PC-9 (cell line): ENCODE results near the gene GPX3. TPM values are rescaled to one million over a fixed set of nuclear protein-coding genes. Genes with fewer than 3 reads are reported as not detected.

ENCODE experiments used
- BruUV-seq: library from RNA; stranded (reverse); fragments of 400-500 nt; replicated peaks from 2 replicates; lab custom pipeline; 2021; lab: Mats Ljungman, UMichigan
- CTCF ChIA-PET: fragments of 300-600 bp; sonication (Branson Sonifier 250); formaldehyde crosslinking; loops from one replicate; lab custom pipeline; 2022; ENCODE audit warnings: antibody characterized with exemption; lab: Charles Lee
- POLR2A ChIA-PET: fragments of 300-600 bp; sonication (Branson Sonifier 250); formaldehyde crosslinking; loops from one replicate; lab custom pipeline; 2022; ENCODE audit warnings: antibody characterized with exemption; ENCODE audit not compliant: unreplicated experiment; lab: Charles Lee
- DNase-seq, 2 experiments: peaks; one replicate each; pipeline versions ENCODE4 v3.0.0 to v3.0.0-alpha.2; 2015 to 2022; ENCODE audit warnings: mixed read lengths in 1 of 2
- H2AFZ ChIP-seq: fragments of 200-600 bp; sonication (generic); 2 replicates; pipeline ENCODE4 v1.8.1; 2017; ENCODE audit warnings: antibody characterized with exemption
- H3F3A ChIP-seq: fragments of 200-600 bp; sonication (generic); 2 replicates; pipeline ENCODE4 v1.8.1; 2017; ENCODE audit warnings: antibody characterized with exemption, mild to moderate bottlenecking, low read depth; ENCODE audit not compliant: insufficient read depth
- H3K27ac ChIP-seq: fragments of 200-600 bp; sonication (generic); 2 replicates; pipeline ENCODE4 v1.6.1; 2016; ENCODE audit warnings: mixed run types
- H3K27me3 ChIP-seq: fragments of 200-600 bp; sonication (generic); 2 replicates; pipeline ENCODE4 v1.6.1; 2016; ENCODE audit warnings: low read depth, mixed run types; ENCODE audit not compliant: insufficient read depth
- H3K36me3 ChIP-seq: fragments of 200-600 bp; sonication (generic); 2 replicates; pipeline ENCODE4 v1.6.1; 2016; ENCODE audit warnings: low read depth, mixed run types
- H3K4me1 ChIP-seq: fragments of 200-600 bp; sonication (generic); replicated peaks from 2 replicates; pipeline ENCODE4 v1.6.1; 2016; ENCODE audit warnings: mixed run types; ENCODE audit not compliant: insufficient read depth
- H3K4me2 ChIP-seq: fragments of 200-600 bp; sonication (generic); 2 replicates; pipeline ENCODE4 v1.6.1; 2017; ENCODE audit warnings: mixed run types
- H3K4me3 ChIP-seq: fragments of 200-600 bp; sonication (generic); 2 replicates; pipeline ENCODE4 v1.6.1; 2016; ENCODE audit warnings: mixed run types
- H3K79me2 ChIP-seq: fragments of 200-600 bp; sonication (generic); 2 replicates; pipeline ENCODE4 v1.6.1; 2017; ENCODE audit warnings: low read depth, mixed run types
- H3K9me2 ChIP-seq: fragments of 200-600 bp; sonication (generic); 2 replicates; pipeline ENCODE4 v1.8.1; 2017; ENCODE audit warnings: mild to moderate bottlenecking; ENCODE audit not compliant: insufficient read depth
- H3K9me3 ChIP-seq: fragments of 200-600 bp; sonication (generic); 2 replicates; pipeline ENCODE4 v1.8.1; 2016; ENCODE audit warnings: low read depth; ENCODE audit not compliant: insufficient read depth
- H4K20me1 ChIP-seq: fragments of 200-600 bp; sonication (generic); 2 replicates; pipeline ENCODE4 v1.8.1; 2017; ENCODE audit not compliant: insufficient read depth
- EZH2 ChIP-seq: fragments of 200-600 bp; sonication (generic); IDR thresholded peaks from 2 replicates; pipeline ENCODE4 v1.8.0; 2017; ENCODE audit warnings: antibody characterized with exemption, low read depth
- intact Hi-C: fragments of 100-400 bp; cut with micrococcal nuclease; formaldehyde crosslinking; loops from one replicate; pipeline ENCODE4 v1.10.0; 2022; ENCODE audit not compliant: unreplicated experiment
- total RNA-seq: library from RNA; stranded (reverse); gene quantifications from 2 replicates; pipeline ENCODE4 v1.2.3, GENCODE V29; 2021
- TF ChIP-seq, protein P1 (sequence below): fragments of 200-600 bp; sonication (generic); conservative IDR thresholded peaks from 2 replicates; pipeline ENCODE4 v1.6.1; 2017; ENCODE audit warnings: mixed run types, antibody characterized with exemption, mild to moderate bottlenecking, moderate library complexity

The GPX3 gene
- total RNA-seq, 1 experiment from 2014 or later = 93.2 TPM

DNA sequence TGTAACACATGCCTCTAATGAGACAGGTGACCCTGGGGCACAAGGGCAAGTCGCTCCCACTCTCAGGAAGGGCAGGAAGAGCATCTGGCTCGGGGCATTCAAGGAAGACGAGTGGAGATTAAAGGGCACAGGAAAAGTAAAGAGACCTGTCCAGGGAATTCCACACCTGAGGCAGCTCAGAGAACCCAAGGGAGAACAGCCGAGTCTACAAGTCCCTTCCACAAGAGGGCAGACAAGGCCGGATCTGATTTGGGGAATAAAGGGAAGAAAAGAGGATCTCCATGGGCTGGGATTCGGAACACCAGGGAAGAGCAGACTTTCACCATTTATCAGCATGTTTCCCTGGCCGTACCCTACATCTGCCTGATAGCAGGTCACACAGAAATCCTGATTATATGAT, 28.1 kb downstream of the GPX3 start:
- CTCF ChIA-PET = interaction anchor here (1.3 to 4.9 kb wide), 2 partner anchors 46 to 67 kb away, joined by 4 to 48 read pairs; no protein-coding TSS in a partner anchor
- no peak overlapping the region for H3K4me2 ChIP-seq
- POLR2A ChIA-PET = interaction anchor here (0.6 kb wide), 2 partner anchors 196 to 220 kb away, joined by 3 read pairs; no protein-coding TSS in a partner anchor
- H3K9me2 ChIP-seq = no peaks in the 10 kb centered on the region
- no peak overlapping the region for H3K27ac ChIP-seq
- H3K27me3 ChIP-seq = no peaks in the 10 kb centered on the region
- DNase-seq = no peak
- peaks cover under 1% of the 10 kb centered on the region; the same call in 1 of the 2 replicates for H3K4me1 ChIP-seq
- H3K9me3 ChIP-seq = no peaks in the 10 kb centered on the region
- no TSS peak for BruUV-seq
- H3K36me3 ChIP-seq = peaks cover 13% of the 10 kb centered on the region
- H2AFZ ChIP-seq = no peak overlapping the region
- intact Hi-C loops = loop anchor here (2.0 kb wide), 1 partner anchor 46 kb away; no protein-coding TSS in a partner anchor
- no peak for TF ChIP-seq EZH2
- TF ChIP-seq, protein P1, sequence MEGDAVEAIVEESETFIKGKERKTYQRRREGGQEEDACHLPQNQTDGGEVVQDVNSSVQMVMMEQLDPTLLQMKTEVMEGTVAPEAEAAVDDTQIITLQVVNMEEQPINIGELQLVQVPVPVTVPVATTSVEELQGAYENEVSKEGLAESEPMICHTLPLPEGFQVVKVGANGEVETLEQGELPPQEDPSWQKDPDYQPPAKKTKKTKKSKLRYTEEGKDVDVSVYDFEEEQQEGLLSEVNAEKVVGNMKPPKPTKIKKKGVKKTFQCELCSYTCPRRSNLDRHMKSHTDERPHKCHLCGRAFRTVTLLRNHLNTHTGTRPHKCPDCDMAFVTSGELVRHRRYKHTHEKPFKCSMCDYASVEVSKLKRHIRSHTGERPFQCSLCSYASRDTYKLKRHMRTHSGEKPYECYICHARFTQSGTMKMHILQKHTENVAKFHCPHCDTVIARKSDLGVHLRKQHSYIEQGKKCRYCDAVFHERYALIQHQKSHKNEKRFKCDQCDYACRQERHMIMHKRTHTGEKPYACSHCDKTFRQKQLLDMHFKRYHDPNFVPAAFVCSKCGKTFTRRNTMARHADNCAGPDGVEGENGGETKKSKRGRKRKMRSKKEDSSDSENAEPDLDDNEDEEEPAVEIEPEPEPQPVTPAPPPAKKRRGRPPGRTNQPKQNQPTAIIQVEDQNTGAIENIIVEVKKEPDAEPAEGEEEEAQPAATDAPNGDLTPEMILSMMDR = no peak; the same call in 1 of the 2 replicates
- no peaks in the 10 kb centered on the region for H3K79me2 ChIP-seq
- peaks cover 5% of the 10 kb centered on the region for H3F3A ChIP-seq
- H3K4me3 ChIP-seq = no peak overlapping the region
- H4K20me1 ChIP-seq = no peaks in the 10 kb centered on the region

DNA sequence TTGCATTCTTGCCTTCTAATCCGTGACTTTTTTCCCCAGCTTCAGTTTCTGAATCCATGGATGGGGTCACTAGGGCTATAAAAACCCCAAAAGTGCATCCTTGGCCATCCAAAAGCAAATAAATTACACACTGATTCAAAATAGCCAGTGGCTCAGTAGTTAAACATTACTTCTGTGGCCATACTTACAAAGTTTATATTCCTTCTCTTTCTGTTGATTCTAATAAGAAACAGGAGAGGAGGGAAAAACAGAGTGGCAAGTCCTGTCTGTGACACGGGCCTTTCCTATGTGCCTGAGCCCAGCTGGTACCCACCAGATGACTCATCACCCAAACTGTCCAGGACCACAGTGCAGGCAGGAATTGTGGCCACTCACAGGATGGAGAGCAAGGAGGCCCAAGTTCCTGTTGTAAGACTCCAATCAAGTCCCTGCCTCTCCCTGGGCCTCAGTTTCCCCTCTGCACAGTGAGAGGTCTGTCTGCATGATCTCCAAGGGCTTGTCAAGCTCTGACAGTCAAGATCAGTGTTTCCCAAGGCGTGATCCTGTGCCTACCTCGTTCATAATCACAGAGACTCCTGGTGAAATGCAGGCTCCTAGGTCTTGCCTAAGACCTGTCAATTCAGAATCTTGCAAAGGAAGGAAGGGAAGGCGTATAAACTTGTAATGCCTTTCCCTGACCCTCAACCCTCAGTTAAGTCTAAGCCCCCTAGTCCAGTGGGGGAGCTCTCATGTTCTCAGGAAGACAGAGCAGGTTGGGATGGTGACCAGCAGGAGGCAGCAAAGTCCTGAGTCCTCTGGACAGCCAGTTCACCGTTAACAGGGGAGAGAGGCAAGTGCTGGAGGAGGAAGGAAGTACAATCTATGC, 30.9 kb downstream of the GPX3 start:
- H3K4me2 ChIP-seq = no peak overlapping the region
- no peak for TF ChIP-seq EZH2
- TF ChIP-seq, protein P1 = peak; percentile 92
- ChIA-PET CTCF (interaction anchor here (0.6 to 4.9 kb wide), 13 partner anchors 20 to 643 kb away, joined by 3 to 48 read pairs (median 4); no protein-coding TSS in a partner anchor), POLR2A (interaction anchor here (0.5 kb wide), 2 partner anchors 63 to 596 kb away, joined by 5 to 52 read pairs; no protein-coding TSS in a partner anchor)
- no peaks in the 10 kb centered on the region for H3K79me2 ChIP-seq
- intact Hi-C loops = loop anchor here (1.0 kb wide), 2 partner anchors 64 to 113 kb away; no protein-coding TSS in a partner anchor
- H3K9me2 ChIP-seq = no peaks in the 10 kb centered on the region
- no peak overlapping the region for H3K4me3 ChIP-seq
- H3K27me3 ChIP-seq = no peaks in the 10 kb centered on the region
- H4K20me1 ChIP-seq = no peaks in the 10 kb centered on the region
- H2AFZ ChIP-seq = no peak overlapping the region
- H3K4me1 ChIP-seq = peaks cover 25% of the 10 kb centered on the region
- peak; percentile 59 to 65 for DNase-seq
- H3K9me3 ChIP-seq = no peaks in the 10 kb centered on the region
- no peaks in the 10 kb centered on the region for H3F3A ChIP-seq
- no TSS peak for BruUV-seq
- peaks cover 13% of the 10 kb centered on the region for H3K36me3 ChIP-seq
- no peak overlapping the region for H3K27ac ChIP-seq

DNA sequence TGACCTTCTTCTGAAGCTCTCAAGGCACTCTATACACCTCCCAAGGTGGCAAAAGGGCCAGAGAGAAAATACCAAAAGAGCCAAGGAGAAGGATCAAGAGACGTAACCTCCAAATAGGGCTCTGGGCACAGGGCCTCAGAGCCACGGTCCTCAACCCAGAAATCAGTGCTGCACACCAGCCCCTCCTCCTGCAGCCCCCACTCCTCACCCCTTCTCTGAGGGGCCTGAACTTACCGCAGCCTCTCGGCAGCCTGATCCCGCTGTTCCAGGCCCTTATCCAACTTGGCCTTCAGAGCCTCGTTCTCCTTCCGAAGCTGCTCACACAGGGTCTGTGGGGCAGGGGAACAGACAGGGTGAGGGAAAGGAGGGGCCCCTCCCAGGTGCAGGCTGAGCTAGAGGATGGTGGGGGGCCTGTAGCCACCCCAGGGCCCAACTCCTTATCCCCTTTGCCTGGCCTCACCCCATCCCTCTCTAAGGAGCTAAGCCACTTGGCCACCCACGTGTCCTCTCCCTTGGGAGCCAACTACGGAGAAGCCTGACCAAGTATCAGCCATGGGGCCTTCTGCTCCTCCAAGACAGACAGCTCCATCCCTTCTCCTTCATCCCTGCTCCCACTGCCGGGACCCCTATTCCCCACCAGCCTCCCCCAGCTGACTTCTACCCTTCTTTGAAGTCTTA, 31.7 kb downstream of the GPX3 start:
- H4K20me1 ChIP-seq = no peaks in the 10 kb centered on the region
- intact Hi-C loops = loop anchor here (1.0 kb wide), 2 partner anchors 63 to 112 kb away; no protein-coding TSS in a partner anchor
- H3K9me3 ChIP-seq = no peaks in the 10 kb centered on the region
- no peak for DNase-seq
- POLR2A ChIA-PET = interaction anchor here (0.5 kb wide), 1 partner anchor 62 kb away, joined by 5 read pairs; no protein-coding TSS in a partner anchor
- H3K4me1 ChIP-seq = peaks cover 25% of the 10 kb centered on the region
- no peaks in the 10 kb centered on the region for H3K27me3 ChIP-seq
- CTCF ChIA-PET = interaction anchor here (0.6 to 4.9 kb wide), 9 partner anchors 31 to 113 kb away, joined by 3 to 48 read pairs (median 3); no protein-coding TSS in a partner anchor
- no peaks in the 10 kb centered on the region for H3F3A ChIP-seq
- no peaks in the 10 kb centered on the region for H3K79me2 ChIP-seq
- no TSS peak for BruUV-seq
- H3K4me2 ChIP-seq = no peak overlapping the region
- no peak overlapping the region for H3K27ac ChIP-seq
- no peaks in the 10 kb centered on the region for H3K9me2 ChIP-seq
- H3K36me3 ChIP-seq = peaks cover 13% of the 10 kb centered on the region
- no peak overlapping the region for H3K4me3 ChIP-seq
- TF ChIP-seq, protein P1 = no peak; the same call in 1 of the 2 replicates
- no peak for TF ChIP-seq EZH2
- H2AFZ ChIP-seq = no peak overlapping the region
